Trophoblast cell (in vitro differentiated cells and primary cell): Measurements from ENCODE around the gene MTUS2.

Experiments
- DNase-seq, 2 donors: peaks; one replicate each; pipeline ENCODE4 v3.0.0-alpha.2; 2016
- H2AFZ ChIP-seq: 2 replicates; pipeline ENCODE4 v1.6.1; 2013; ENCODE audit warnings: low read length, moderate library complexity, mild to moderate bottlenecking; ENCODE audit not compliant: insufficient read depth, poor library complexity
- H2AK5ac ChIP-seq: 2 replicates; pipeline ENCODE4 v1.6.1; 2013; ENCODE audit warnings: mild to moderate bottlenecking, low read length
- H2BK120ac ChIP-seq: 2 replicates; pipeline ENCODE4 v1.6.1; 2013; ENCODE audit warnings: low read length, mild to moderate bottlenecking, moderate library complexity; ENCODE audit not compliant: insufficient read depth, poor library complexity
- H2BK12ac ChIP-seq: 2 replicates; pipeline ENCODE4 v1.6.1; 2013; ENCODE audit warnings: mild to moderate bottlenecking, low read length, moderate library complexity
- H2BK5ac ChIP-seq: 2 replicates; pipeline ENCODE4 v1.6.1; 2013; ENCODE audit warnings: low read length, low read depth, moderate library complexity, mild to moderate bottlenecking; ENCODE audit not compliant: poor library complexity
- H3K14ac ChIP-seq: 2 replicates; pipeline ENCODE4 v1.6.1; 2013; ENCODE audit warnings: mild to moderate bottlenecking, low read length
- H3K18ac ChIP-seq: 2 replicates; pipeline ENCODE4 v1.6.1; 2013; ENCODE audit warnings: mild to moderate bottlenecking, low read length
- H3K23ac ChIP-seq: 2 replicates; pipeline ENCODE4 v1.6.1; 2013; ENCODE audit warnings: low read length
- H3K27ac ChIP-seq: 2 replicates; pipeline ENCODE4 v1.5.1; 2013; ENCODE audit warnings: low read depth, mild to moderate bottlenecking, inconsistent platforms, low read length, moderate library complexity
- H3K27me3 ChIP-seq: 2 replicates; pipeline ENCODE4 v1.6.1; 2013; ENCODE audit warnings: inconsistent platforms, mild to moderate bottlenecking, low read length, moderate library complexity; ENCODE audit not compliant: insufficient read depth
- H3K36me3 ChIP-seq, 2 experiments: 1 replicate in 1 of 2; 2 replicates in 1 of 2; pipeline ENCODE4 v1.6.1; 2013; ENCODE audit warnings: low read length in 2 of 2, mild to moderate bottlenecking in 2 of 2, moderate library complexity in 1 of 2; ENCODE audit not compliant: insufficient read depth in 2 of 2, control insufficient read depth in 1 of 2
- H3K4ac ChIP-seq: 2 replicates; pipeline ENCODE4 v1.6.1; 2013; ENCODE audit warnings: low read depth, mild to moderate bottlenecking, low read length, moderate library complexity
- H3K4me1 ChIP-seq, 2 experiments: 1 replicate in 1 of 2; 2 replicates in 1 of 2; pipeline ENCODE4 v1.6.1; 2013; ENCODE audit warnings: low read length in 2 of 2, mild to moderate bottlenecking in 2 of 2, moderate library complexity in 1 of 2; ENCODE audit not compliant: insufficient read depth in 2 of 2, control insufficient read depth in 1 of 2
- H3K4me2 ChIP-seq: 2 replicates; pipeline ENCODE4 v1.6.1; 2013; ENCODE audit warnings: inconsistent platforms, mild to moderate bottlenecking, low read length, moderate library complexity
- H3K4me3 ChIP-seq: 2 replicates; pipeline ENCODE4 v1.5.1; 2013; ENCODE audit warnings: mild to moderate bottlenecking, low read depth, low read length, inconsistent platforms
- H3K79me1 ChIP-seq: one replicate; pipeline ENCODE4 v1.6.1; 2013; ENCODE audit warnings: low read length
- H3K79me2 ChIP-seq: 2 replicates; pipeline ENCODE4 v1.6.1; 2013; ENCODE audit warnings: low read length, mild to moderate bottlenecking; ENCODE audit not compliant: control insufficient read depth, insufficient read depth, poor library complexity
- H3K9ac ChIP-seq: 2 replicates; pipeline ENCODE4 v1.6.1; 2013; ENCODE audit warnings: mild to moderate bottlenecking, low read length
- H3K9me3 ChIP-seq: 2 replicates; pipeline ENCODE4 v1.6.1; 2013; ENCODE audit warnings: low read depth, mild to moderate bottlenecking, control low read depth, inconsistent platforms, low read length; ENCODE audit not compliant: insufficient read depth
- H4K12ac ChIP-seq: 2 replicates; pipeline ENCODE4 v1.6.1; 2013; ENCODE audit warnings: low read depth, mild to moderate bottlenecking, low read length, moderate library complexity
- H4K8ac ChIP-seq: 2 replicates; pipeline ENCODE4 v1.6.1; 2013; ENCODE audit warnings: low read depth, mild to moderate bottlenecking, low read length, moderate library complexity
- H4K91ac ChIP-seq: one replicate; pipeline ENCODE4 v1.6.1; 2013; ENCODE audit warnings: low read depth, mild to moderate bottlenecking, low read length, moderate library complexity
- WGBS: extraction: QIAGEN DNeasy Blood & Tissue Kit; methylation state at CpG from one replicate; pipeline ENCODE4 v1.1.7; 2013; ENCODE audit warnings: missing lambda C conversion rate; ENCODE audit not compliant: insufficient read length, insufficient coverage; ENCODE audit errors: extremely low coverage; 5-methylcytosine and 5-hydroxymethylcytosine counted together

The MTUS2 gene

GRCh38 chr13:29379281-29379680, 559.1 kb downstream of the MTUS2 start:
- Histone ChIP-seq H4K8ac (no peak overlapping the region), H3K79me1 (no peaks in the 10 kb centered on the region), H3K36me3 (no peaks in the 10 kb centered on the region), H3K18ac (no peak overlapping the region), H3K27ac (no peak overlapping the region), H3K4me2 (no peak overlapping the region), H3K9me3 (peaks cover 1% of the 10 kb centered on the region), H3K23ac (no peak overlapping the region), H2AK5ac (no peak overlapping the region), H2AFZ (no peak overlapping the region), H2BK12ac (no peak overlapping the region), H2BK5ac (no peak overlapping the region), H3K4me3 (no peak overlapping the region), H3K27me3 (no peaks in the 10 kb centered on the region), H3K14ac (no peak overlapping the region), H4K91ac (no peak overlapping the region), H2BK120ac (no peak overlapping the region), H3K9ac (no peak overlapping the region), H3K4me1 (no peaks in the 10 kb centered on the region), H4K12ac (no peak overlapping the region), H3K79me2 (no peaks in the 10 kb centered on the region), H3K4ac (no peak overlapping the region)
- no peak for DNase-seq
- whole genome bisulfite sequencing = no CpG with 5 or more reads among the region's 4 CpGs

- no peak overlapping the region for H4K12ac ChIP-seq
- no peaks in the 10 kb centered on the region for H3K79me1 ChIP-seq
- H2BK5ac ChIP-seq = no peak overlapping the region
- H3K23ac ChIP-seq = no peak overlapping the region
- H2AFZ ChIP-seq = no peak overlapping the region
- no peaks in the 10 kb centered on the region for H3K36me3 ChIP-seq
- H3K4me1 ChIP-seq = no peaks in the 10 kb centered on the region
- no peak for DNase-seq
- no peak overlapping the region for H3K14ac ChIP-seq
- H3K27me3 ChIP-seq = no peaks in the 10 kb centered on the region
- H3K18ac ChIP-seq = no peak overlapping the region
- no peak overlapping the region for H3K4ac ChIP-seq
- peaks cover 1% of the 10 kb centered on the region for H3K9me3 ChIP-seq
- no peaks in the 10 kb centered on the region for H3K79me2 ChIP-seq
- H3K9ac ChIP-seq = no peak overlapping the region
- no peak overlapping the region for H2BK120ac ChIP-seq
- no peak overlapping the region for H3K4me3 ChIP-seq
- H2BK12ac ChIP-seq = no peak overlapping the region
- no peak overlapping the region for H4K8ac ChIP-seq
- H3K27ac ChIP-seq = no peak overlapping the region
- whole genome bisulfite sequencing = no CpG with 5 or more reads among the region's 1 CpG
- H3K4me2 ChIP-seq = no peak overlapping the region
- H4K91ac ChIP-seq = no peak overlapping the region
- H2AK5ac ChIP-seq = no peak overlapping the region
Measured at GRCh38 chr13:29379865-29380264, 559.7 kb downstream of the MTUS2 start.

DNA sequence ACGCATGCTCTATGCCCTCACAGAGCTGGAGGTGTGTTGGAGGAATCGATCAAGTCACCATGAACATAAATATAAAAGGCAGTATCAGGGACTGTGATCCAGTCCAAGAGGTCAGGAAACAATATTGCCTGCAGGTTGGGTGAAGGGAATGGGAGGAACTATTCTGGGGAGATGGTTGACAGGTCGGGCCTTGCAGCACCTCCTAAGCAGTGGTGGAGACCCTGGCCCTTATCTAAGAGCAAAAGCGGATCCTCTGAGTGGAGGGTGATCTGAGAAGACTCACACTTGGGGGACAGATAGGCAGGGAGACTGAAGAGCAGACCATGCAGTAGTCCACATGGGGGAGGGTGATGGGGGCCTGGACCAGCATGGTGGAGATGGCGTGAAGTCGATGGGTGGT, 561.9 kb downstream of the MTUS2 start:
- H4K91ac ChIP-seq = no peak overlapping the region
- no peak overlapping the region for H4K12ac ChIP-seq
- H3K4ac ChIP-seq = no peak overlapping the region
- H3K4me3 ChIP-seq = no peak overlapping the region
- no peak overlapping the region for H2BK120ac ChIP-seq
- no peak overlapping the region for H2BK12ac ChIP-seq
- no peaks in the 10 kb centered on the region for H3K27me3 ChIP-seq
- no peaks in the 10 kb centered on the region for H3K36me3 ChIP-seq
- H3K23ac ChIP-seq = no peak overlapping the region
- no peak for DNase-seq
- H3K79me1 ChIP-seq = no peaks in the 10 kb centered on the region
- H3K18ac ChIP-seq = no peak overlapping the region
- H3K4me1 ChIP-seq = no peaks in the 10 kb centered on the region
- peaks cover 1% of the 10 kb centered on the region for H3K9me3 ChIP-seq
- no peaks in the 10 kb centered on the region for H3K79me2 ChIP-seq
- H3K14ac ChIP-seq = no peak overlapping the region
- 100% methylated on average over 2 of the region's 6 CpGs for WGBS
- H2AFZ ChIP-seq = no peak overlapping the region
- H2BK5ac ChIP-seq = no peak overlapping the region
- no peak overlapping the region for H2AK5ac ChIP-seq
- H4K8ac ChIP-seq = no peak overlapping the region
- no peak overlapping the region for H3K27ac ChIP-seq
- no peak overlapping the region for H3K4me2 ChIP-seq
- H3K9ac ChIP-seq = no peak overlapping the region

DNA sequence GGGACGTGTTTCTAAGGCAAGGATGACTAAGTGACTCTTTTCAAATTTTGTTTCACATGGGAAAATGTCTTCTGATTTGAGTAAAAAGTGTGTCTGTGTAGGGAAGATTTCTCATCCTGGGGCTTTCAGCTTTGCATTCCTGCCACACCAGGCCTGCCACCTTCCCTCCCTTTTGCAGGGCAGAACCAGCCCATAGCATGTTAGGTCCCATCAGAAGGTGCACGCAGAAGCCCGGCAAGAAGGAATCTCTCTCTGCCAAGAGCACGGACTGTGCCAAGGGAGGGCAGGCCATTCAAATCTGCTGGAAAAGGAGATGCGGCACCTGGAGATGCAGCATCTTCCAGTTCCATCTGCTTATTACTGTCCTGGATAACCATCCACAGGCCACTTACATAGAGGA, 563.3 kb downstream of the MTUS2 start:
- Histone ChIP-seq H4K8ac (no peak overlapping the region), H2AFZ (no peak overlapping the region), H2AK5ac (no peak overlapping the region), H3K23ac (no peak overlapping the region), H3K4me1 (no peaks in the 10 kb centered on the region), H3K14ac (no peak overlapping the region), H3K9ac (no peak overlapping the region), H3K18ac (no peak overlapping the region), H4K91ac (no peak overlapping the region), H3K4me2 (no peak overlapping the region), H4K12ac (no peak overlapping the region), H3K79me1 (no peaks in the 10 kb centered on the region), H3K27me3 (no peaks in the 10 kb centered on the region), H3K79me2 (no peaks in the 10 kb centered on the region), H3K36me3 (no peaks in the 10 kb centered on the region), H3K27ac (no peak overlapping the region), H3K9me3 (peaks cover 1% of the 10 kb centered on the region), H2BK12ac (no peak overlapping the region), H3K4me3 (no peak overlapping the region), H3K4ac (no peak overlapping the region), H2BK5ac (no peak overlapping the region), H2BK120ac (no peak overlapping the region)
- no CpG with 5 or more reads among the region's 5 CpGs for WGBS
- no peak for DNase-seq
